ENCODE results near the gene DMKN. TPM values are rescaled to one million over a fixed set of nuclear protein-coding genes. Genes with fewer than 3 reads are reported as not detected.

Gene DMKN
- total RNA-seq, 6 donors from 2014 or later: 64.9 to 127 (median 101) TPM

DNA sequence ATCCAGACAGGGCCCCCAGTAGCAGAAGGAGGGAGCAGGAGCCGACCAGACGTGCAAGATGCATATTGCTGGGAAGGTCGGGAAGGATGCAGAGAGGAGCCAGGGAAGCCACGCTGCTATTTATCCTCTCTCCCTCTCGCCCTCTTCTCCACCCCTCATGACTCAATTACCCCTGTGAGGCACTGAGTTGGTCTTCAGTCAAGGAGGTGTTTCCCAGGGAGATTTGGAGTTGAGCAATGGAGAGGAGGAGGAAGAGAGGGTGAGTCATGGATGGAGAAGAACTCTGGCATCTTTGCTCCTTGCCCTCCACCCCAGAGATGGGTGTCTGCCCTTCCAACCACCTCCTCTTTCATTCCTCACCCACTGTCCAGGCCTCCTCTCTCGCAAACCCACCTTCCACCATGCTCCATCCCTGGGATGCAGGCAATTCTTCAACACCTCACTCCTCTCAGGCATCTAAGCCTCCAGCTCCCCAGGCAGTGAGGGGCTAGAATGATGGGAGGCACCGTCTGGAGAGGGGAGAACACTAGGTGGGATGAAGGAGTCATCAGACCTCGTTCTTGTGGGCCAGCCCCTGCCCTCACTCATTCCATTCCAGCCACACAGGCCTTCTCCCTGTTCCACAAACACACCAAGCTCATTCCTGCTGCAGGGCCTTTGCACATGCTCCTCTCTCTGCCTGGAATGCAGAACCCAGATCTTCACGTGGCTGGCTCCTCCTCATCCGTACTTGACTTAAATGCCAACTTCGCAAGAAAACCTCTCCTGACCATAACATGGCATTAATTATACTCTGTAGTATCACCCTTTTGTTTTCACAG lies 15.0 kb upstream of the DMKN start, which contains the start of gene SBSN:
SBSN (minus strand) TSS at position 94 of the 821 bp plus-strand sequence; CDS start at position 64, 30 bp downstream.
- Histone ChIP-seq H3K27ac (no peak within 1 kb of the TSS), H3K4me3 (no peak within 1 kb of the TSS), H3K27me3 (peaks cover 0 to 4% (median 4%) of the 10 kb centered on the region in 4 donors), H3K4me1 (peaks cover 2 to 4% (median 3%) of the 10 kb centered on the region in 4 donors), H3K9me3 (no peaks in the 10 kb centered on the region), H3K36me3 (no peaks in the 10 kb centered on the region)
- DNase-seq: no peak
- no peak for ATAC-seq (ENCODE audit: low FRiP score in 2 of 2)
- WGBS, 2 donors: 73 to 75% methylated on average over 11 of the region's 11 CpGs
- TF ChIP-seq POLR2AphosphoS5 (IDR thresholded peaks at IDR 0.05) (no peak), CTCF (IDR thresholded peaks at IDR 0.05) (no peak), POLR2A (IDR thresholded peaks at IDR 0.05) (no peak), EP300 (IDR thresholded peaks at IDR 0.05) (no peak)

DNA sequence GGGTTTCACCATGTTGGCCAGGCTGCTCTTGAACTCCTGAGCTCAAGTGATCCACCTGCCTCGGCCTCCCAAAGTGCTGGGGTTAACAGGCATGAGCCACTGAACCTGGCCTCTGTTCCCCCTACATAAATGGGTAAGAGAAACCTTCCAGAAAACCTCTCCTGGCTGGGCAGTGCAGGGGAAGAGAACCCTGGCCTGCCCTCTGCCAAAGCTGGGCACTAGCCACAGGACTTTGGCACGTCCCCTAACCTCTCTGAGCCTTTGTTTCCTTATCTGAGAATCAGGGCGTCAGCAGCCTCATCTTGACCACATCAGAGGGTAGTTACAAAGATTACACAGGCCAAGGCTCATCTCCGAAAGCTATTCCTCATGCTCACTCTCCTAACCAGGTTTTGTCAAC lies 12.4 kb upstream of the DMKN start:
- TF ChIP-seq POLR2A (IDR thresholded peaks at IDR 0.05) (no peak), POLR2AphosphoS5 (IDR thresholded peaks at IDR 0.05) (no peak), CTCF (IDR thresholded peaks at IDR 0.05) (no peak), EP300 (IDR thresholded peaks at IDR 0.05) (no peak)

GRCh38 chr19:35524181-35524837 lies 10.9 kb upstream of the DMKN start:
- ATAC-seq (ENCODE audit: low FRiP score in 2 of 2): no peak
- H3K27me3 ChIP-seq: peaks cover 0 to 4% (median 0%) of the 10 kb centered on the region in 4 donors
- 40 to 48% methylated on average over 11 of the region's 11 CpGs for WGBS, 2 donors

More for the DNA sequence above, 12.4 kb upstream of the DMKN start:
- DNase-seq (no peak), ATAC-seq (ENCODE audit: low FRiP score in 2 of 2) (no peak)
- Histone ChIP-seq H3K36me3 (no peaks in the 10 kb centered on the region), H3K27me3 (peaks cover 0 to 4% (median 0%) of the 10 kb centered on the region in 4 donors), H3K4me1 (no peaks in the 10 kb centered on the region), H3K4me3 (no peak overlapping the region), H3K9me3 (no peaks in the 10 kb centered on the region), H3K27ac (no peak overlapping the region)
- WGBS, 2 donors: 78 to 89% methylated on average over 2 to 4 of the region's 4 CpGs

GRCh38 chr19:35522745-35523327 lies 9.4 kb upstream of the DMKN start:
- H3K27me3 ChIP-seq: peaks cover 0 to 4% (median 0%) of the 10 kb centered on the region in 4 donors
- ATAC-seq (ENCODE audit: low FRiP score in 2 of 2) (no peak), DNase-seq (no peak)
- no peaks in the 10 kb centered on the region for H3K9me3 ChIP-seq
- H3K36me3 ChIP-seq: no peaks in the 10 kb centered on the region
- no peak overlapping the region for H3K4me3 ChIP-seq
- H3K4me1 ChIP-seq: no peaks in the 10 kb centered on the region
- TF ChIP-seq EP300 (IDR thresholded peaks at IDR 0.05) (no peak), POLR2AphosphoS5 (IDR thresholded peaks at IDR 0.05) (no peak), POLR2A (IDR thresholded peaks at IDR 0.05) (no peak), CTCF (IDR thresholded peaks at IDR 0.05) (no peak)
- WGBS, 2 donors: 84 to 85% methylated on average over 12 of the region's 12 CpGs
- no peak overlapping the region for H3K27ac ChIP-seq

More at GRCh38 chr19:35524181-35524837, 10.9 kb upstream of the DMKN start:
- Histone ChIP-seq H3K36me3 (no peaks in the 10 kb centered on the region), H3K9me3 (no peaks in the 10 kb centered on the region), H3K4me3 (no peak overlapping the region), H3K27ac (no peak overlapping the region), H3K4me1 (no peaks in the 10 kb centered on the region)
- DNase-seq: no peak
- TF ChIP-seq POLR2AphosphoS5 (IDR thresholded peaks at IDR 0.05) (no peak), CTCF (IDR thresholded peaks at IDR 0.05) (no peak), POLR2A (IDR thresholded peaks at IDR 0.05) (no peak), EP300 (IDR thresholded peaks at IDR 0.05) (no peak)
